Measurements from ENCODE around the gene SLC2A4RG. TPM values are rescaled to one million over a fixed set of nuclear protein-coding genes. Genes with fewer than 3 reads are reported as not detected.
A peak's percentile ranks its signal among the peaks of the same experiment; 100 is the strongest.

The SLC2A4RG gene
- total and polyA plus RNA-seq, 2 of the 13 experiments (the other 11 are each of a cell fraction or from before 2014, with no cell fraction given), result 91.4 to 95.9 TPM

- Histone ChIP-seq H3K9ac (ENCODE audit: insufficient read depth, low read depth, low read length) (no peak overlapping the region), H3K4me2 (ENCODE audit: low read depth, low read length) (no peak overlapping the region), H4K20me1 (ENCODE audit: insufficient read depth, low read length) (no peaks in the 10 kb centered on the region), H3K4me3 (replicated peaks in 1 of 3; ENCODE audit: insufficient read depth in 1 of 3, low read depth in 2 of 3, low read length in 3 of 3) (no peak overlapping the region), H3K36me3 (replicated peaks in 1 of 2; ENCODE audit: control insufficient read depth in 1 of 2, insufficient read depth in 2 of 2, low read length in 2 of 2) (peaks cover 30 to 47% of the 10 kb centered on the region in 2 experiments), H3K27me3 (ENCODE audit: control insufficient read depth in 1 of 2, insufficient read depth in 2 of 2, low read length in 2 of 2) (no peaks in the 10 kb centered on the region), H2AFZ (ENCODE audit: low read length) (no peak overlapping the region), H3K79me2 (ENCODE audit: insufficient read depth, low read length) (peaks cover 37% of the 10 kb centered on the region), H3K27ac (ENCODE audit: extremely low read length, insufficient read depth, low read length) (no peak overlapping the region), H3K4me1 (ENCODE audit: insufficient read depth, low read length) (peaks cover 57% of the 10 kb centered on the region), H3K9me3 (ENCODE audit: low read length) (no peaks in the 10 kb centered on the region)
- DNase-seq (ENCODE audit: low spot score) (no peak), ATAC-seq (no peak), FAIRE-seq (peak; percentile 82)
- ChIA-PET POLR2A (interaction anchor here (7.3 kb wide), 1 partner anchor 25 kb away, joined by 190 read pairs; the partner anchor contains the start of genes ARFRP1 and ZGPAT), CTCF (ENCODE audit: low intra/inter-chr PET ratio, low total read pairs) (no interaction called here)
- no TSS peak for BruUV-seq (replicated peaks)
- in situ Hi-C loops (cut with HindIII; ENCODE audit: extremely low pct_ligation_motif_present, low pct_unique_long_range_greater_than_20kb), result no loop called here
- WGBS (ENCODE audit: low lambda C conversion rate), result 87% methylated on average over 38 of the region's 38 CpGs
- intact Hi-C loops (cut with micrococcal nuclease; ENCODE audit: unreplicated experiment), result no loop called here
- no peak for TF ChIP-seq ZNF720 (CRISPR knock-in tag; IDR thresholded peaks at IDR 0.05)
- no peak for TF ChIP-seq ELF3 (CRISPR knock-in tag; IDR thresholded peaks at IDR 0.05)
- peak; percentile 38; the same call in 1 of the 2 replicates for TF ChIP-seq BATF2 (CRISPR knock-in tag; IDR thresholded peaks at IDR 0.05)
- peak; percentile 50; the same call in 1 of the 2 replicates for TF ChIP-seq ZNF318 (CRISPR knock-in tag; IDR thresholded peaks at IDR 0.05)
- TF ChIP-seq ZNF546 (CRISPR knock-in tag; conservative IDR thresholded peaks at IDR 0.05), result no peak
- no peak for TF ChIP-seq CENPX (CRISPR knock-in tag; IDR thresholded peaks at IDR 0.05)
- TF ChIP-seq, protein P1, sequence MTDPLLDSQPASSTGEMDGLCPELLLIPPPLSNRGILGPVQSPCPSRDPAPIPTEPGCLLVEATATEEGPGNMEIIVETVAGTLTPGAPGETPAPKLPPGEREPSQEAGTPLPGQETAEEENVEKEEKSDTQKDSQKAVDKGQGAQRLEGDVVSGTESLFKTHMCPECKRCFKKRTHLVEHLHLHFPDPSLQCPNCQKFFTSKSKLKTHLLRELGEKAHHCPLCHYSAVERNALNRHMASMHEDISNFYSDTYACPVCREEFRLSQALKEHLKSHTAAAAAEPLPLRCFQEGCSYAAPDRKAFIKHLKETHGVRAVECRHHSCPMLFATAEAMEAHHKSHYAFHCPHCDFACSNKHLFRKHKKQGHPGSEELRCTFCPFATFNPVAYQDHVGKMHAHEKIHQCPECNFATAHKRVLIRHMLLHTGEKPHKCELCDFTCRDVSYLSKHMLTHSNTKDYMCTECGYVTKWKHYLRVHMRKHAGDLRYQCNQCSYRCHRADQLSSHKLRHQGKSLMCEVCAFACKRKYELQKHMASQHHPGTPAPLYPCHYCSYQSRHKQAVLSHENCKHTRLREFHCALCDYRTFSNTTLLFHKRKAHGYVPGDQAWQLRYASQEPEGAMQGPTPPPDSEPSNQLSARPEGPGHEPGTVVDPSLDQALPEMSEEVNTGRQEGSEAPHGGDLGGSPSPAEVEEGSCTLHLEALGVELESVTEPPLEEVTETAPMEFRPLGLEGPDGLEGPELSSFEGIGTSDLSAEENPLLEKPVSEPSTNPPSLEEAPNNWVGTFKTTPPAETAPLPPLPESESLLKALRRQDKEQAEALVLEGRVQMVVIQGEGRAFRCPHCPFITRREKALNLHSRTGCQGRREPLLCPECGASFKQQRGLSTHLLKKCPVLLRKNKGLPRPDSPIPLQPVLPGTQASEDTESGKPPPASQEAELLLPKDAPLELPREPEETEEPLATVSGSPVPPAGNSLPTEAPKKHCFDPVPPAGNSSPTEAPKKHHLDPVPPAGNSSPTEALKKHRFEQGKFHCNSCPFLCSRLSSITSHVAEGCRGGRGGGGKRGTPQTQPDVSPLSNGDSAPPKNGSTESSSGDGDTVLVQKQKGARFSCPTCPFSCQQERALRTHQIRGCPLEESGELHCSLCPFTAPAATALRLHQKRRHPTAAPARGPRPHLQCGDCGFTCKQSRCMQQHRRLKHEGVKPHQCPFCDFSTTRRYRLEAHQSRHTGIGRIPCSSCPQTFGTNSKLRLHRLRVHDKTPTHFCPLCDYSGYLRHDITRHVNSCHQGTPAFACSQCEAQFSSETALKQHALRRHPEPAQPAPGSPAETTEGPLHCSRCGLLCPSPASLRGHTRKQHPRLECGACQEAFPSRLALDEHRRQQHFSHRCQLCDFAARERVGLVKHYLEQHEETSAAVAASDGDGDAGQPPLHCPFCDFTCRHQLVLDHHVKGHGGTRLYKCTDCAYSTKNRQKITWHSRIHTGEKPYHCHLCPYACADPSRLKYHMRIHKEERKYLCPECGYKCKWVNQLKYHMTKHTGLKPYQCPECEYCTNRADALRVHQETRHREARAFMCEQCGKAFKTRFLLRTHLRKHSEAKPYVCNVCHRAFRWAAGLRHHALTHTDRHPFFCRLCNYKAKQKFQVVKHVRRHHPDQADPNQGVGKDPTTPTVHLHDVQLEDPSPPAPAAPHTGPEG (CRISPR knock-in tag; IDR thresholded peaks at IDR 0.05), result no peak
These were observed 7.2 kb upstream of the SLC2A4RG start for GRCh38 chr20:63732118-63733095.

Measured in HepG2 (cell line).